NCI-H2196 treated with DMSO at 0.1 percent for 48 hours (cell line): Measurements from ENCODE around the gene CXXC5.

Experiments
- DNase-seq: peaks from one replicate; lab custom pipeline; 2025; ENCODE audit not compliant: unreplicated experiment; lab: John Stamatoyannopoulos, UW

CXXC5 gene

GRCh38 chr5:139650689-139651042, 2.5 kb downstream of the CXXC5 start:
- DNase-seq, result no peak

- DNase-seq, result no peak
These were observed 3.1 kb downstream of the CXXC5 start for GRCh38 chr5:139651043-139651834.

GRCh38 chr5:139651853-139652787, 4.0 kb downstream of the CXXC5 start:
- DNase-seq, result peak; percentile 36

GRCh38 chr5:139652788-139653241, 4.7 kb downstream of the CXXC5 start:
- DNase-seq, result no peak

- no peak for DNase-seq
These were observed 5.5 kb downstream of the CXXC5 start for GRCh38 chr5:139653616-139654015.

- no peak for DNase-seq
These were observed 6.3 kb downstream of the CXXC5 start for GRCh38 chr5:139654464-139654863.

- DNase-seq, result no peak
These were observed 6.8 kb downstream of the CXXC5 start for GRCh38 chr5:139654871-139655491.

GRCh38 chr5:139655727-139656271, 7.7 kb downstream of the CXXC5 start:
- no peak for DNase-seq

GRCh38 chr5:139657363-139658321, 9.5 kb downstream of the CXXC5 start:
- no peak for DNase-seq

GRCh38 chr5:139658501-139658927, 10.4 kb downstream of the CXXC5 start:
- DNase-seq, result no peak

GRCh38 chr5:139658928-139659667, 10.9 kb downstream of the CXXC5 start:
- DNase-seq, result no peak

- no peak for DNase-seq
These were observed 11.5 kb downstream of the CXXC5 start for GRCh38 chr5:139659695-139660101.

GRCh38 chr5:139660105-139660922, 12.2 kb downstream of the CXXC5 start:
- DNase-seq, result peak; percentile 38

GRCh38 chr5:139660923-139661814, 13.0 kb downstream of the CXXC5 start:
- DNase-seq, result no peak

- no peak for DNase-seq
These were observed 14.5 kb downstream of the CXXC5 start for GRCh38 chr5:139662617-139663016.

GRCh38 chr5:139663207-139664085, 15.3 kb downstream of the CXXC5 start:
- no peak for DNase-seq
